Stimulated activated CD8-positive, alpha-beta memory T cell treated with anti-CD3 and anti-CD28 coated beads, Interleukin-4, amount 100 ng/mL, for 1 hour (primary cell): ENCODE data around the gene TMX2.
"Not testable (repeated sequence)": the region's sequence is repeated elsewhere in the genome, so short reads cannot be mapped to it uniquely, and the experiment has no call there.

ENCODE experiments used
- DNase-seq, 2 donors: peaks; one replicate each; pipeline ENCODE4 v3.0.0-alpha.2; 2020; ENCODE audit warnings: low read depth in 2 of 2, low spot score in 1 of 2

The TMX2 gene

GRCh38 chr11:57712256-57713150 is at the start of gene TMX2:
Gene TMX2, plus strand, starts transcription at chr11:57712593. Its CDS starts 26 bp downstream, at chr11:57712619.
- peak; percentile 62 to 82 for DNase-seq

GRCh38 chr11:57662893-57663292 is 49.5 kb upstream of the TMX2 start:
- DNase-seq = no peak

GRCh38 chr11:57663975-57664374 is 48.4 kb upstream of the TMX2 start:
- DNase-seq = no peak

- peak; percentile 72 to 86 for DNase-seq
These were observed 45.2 kb upstream of the TMX2 start for GRCh38 chr11:57667117-57667735.

- DNase-seq = peak; percentile 96 to 98
These were observed 44.5 kb upstream of the TMX2 start, which contains the start of gene ZDHHC5 for GRCh38 chr11:57667736-57668433. Gene ZDHHC5, plus strand, starts transcription at chr11:57668114. Its CDS starts 4,977 bp downstream, at chr11:57673091.

- DNase-seq = no peak
These were observed 44.0 kb upstream of the TMX2 start for GRCh38 chr11:57668434-57668782.

GRCh38 chr11:57674251-57674650 is 38.1 kb upstream of the TMX2 start:
- no peak for DNase-seq

GRCh38 chr11:57675176-57675941 is 37.0 kb upstream of the TMX2 start:
- no peak for DNase-seq

GRCh38 chr11:57679396-57679795 is 33.0 kb upstream of the TMX2 start:
- DNase-seq = no peak

- DNase-seq = no peak
These were observed 31.9 kb upstream of the TMX2 start for GRCh38 chr11:57680552-57680874.

- no peak for DNase-seq
These were observed 31.2 kb upstream of the TMX2 start for GRCh38 chr11:57681168-57681567.

GRCh38 chr11:57690474-57690873 is 21.9 kb upstream of the TMX2 start:
- DNase-seq = not testable (repeated sequence)

- no peak for DNase-seq
These were observed 13.5 kb upstream of the TMX2 start for GRCh38 chr11:57698843-57699365.

GRCh38 chr11:57699813-57700212 is 12.6 kb upstream of the TMX2 start:
- no peak for DNase-seq

GRCh38 chr11:57700425-57700824 is 12.0 kb upstream of the TMX2 start:
- no peak for DNase-seq

- DNase-seq = no peak
These were observed 9.1 kb upstream of the TMX2 start for GRCh38 chr11:57703341-57703740.

- no peak for DNase-seq
These were observed 7.5 kb upstream of the TMX2 start for GRCh38 chr11:57704932-57705331.

GRCh38 chr11:57705432-57705831 is 7.0 kb upstream of the TMX2 start:
- not testable (repeated sequence) for DNase-seq

- no peak for DNase-seq
These were observed 2.5 kb upstream of the TMX2 start for GRCh38 chr11:57709802-57710367.

GRCh38 chr11:57711414-57712255 is 758 bp upstream of the TMX2 start, which contains the start of gene MED19:
Gene MED19, minus strand, starts transcription at chr11:57712215. Its CDS starts 36 bp downstream, at chr11:57712179.
- DNase-seq = peak; percentile 50 to 58
